ENCODE measurements around the gene ZFPL1.

Gene ZFPL1

DNA sequence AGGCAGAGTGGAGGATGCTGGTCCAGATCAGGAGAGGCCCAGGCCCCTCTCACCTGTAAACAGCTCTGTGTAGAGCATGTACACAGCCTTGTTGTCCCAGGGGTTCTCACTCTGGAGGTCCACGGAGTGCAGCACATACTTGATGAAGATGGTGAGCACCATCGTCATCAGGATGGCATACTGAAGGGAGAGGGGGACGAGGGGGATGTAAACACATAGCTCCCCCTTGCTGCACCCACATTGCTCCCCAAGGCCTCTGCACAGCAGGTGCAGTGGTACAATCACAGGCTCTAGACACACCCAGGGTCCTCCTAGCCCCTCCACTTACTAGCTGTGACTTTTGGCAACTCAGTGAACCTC is 47.4 kb downstream of the ZFPL1 start:
- no peak for DNase-seq

DNA sequence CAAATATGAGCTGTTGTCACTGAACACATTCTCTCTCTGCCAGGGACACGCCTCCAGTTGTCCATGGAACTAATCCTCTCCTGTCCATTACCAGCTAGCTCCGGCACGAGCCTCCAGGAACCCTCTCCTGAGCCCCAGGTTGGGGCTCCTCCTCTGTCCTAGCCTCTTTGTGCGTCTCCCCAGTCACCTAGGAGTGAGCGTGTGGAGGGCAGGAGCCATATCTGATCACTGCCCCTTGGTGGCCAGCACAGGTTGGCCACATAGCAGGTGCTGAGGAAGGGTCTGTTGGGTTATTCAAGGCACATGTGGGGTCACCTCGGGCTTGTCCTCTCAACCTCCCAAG is 47.8 kb downstream of the ZFPL1 start:
- DNase-seq = no peak

DNA sequence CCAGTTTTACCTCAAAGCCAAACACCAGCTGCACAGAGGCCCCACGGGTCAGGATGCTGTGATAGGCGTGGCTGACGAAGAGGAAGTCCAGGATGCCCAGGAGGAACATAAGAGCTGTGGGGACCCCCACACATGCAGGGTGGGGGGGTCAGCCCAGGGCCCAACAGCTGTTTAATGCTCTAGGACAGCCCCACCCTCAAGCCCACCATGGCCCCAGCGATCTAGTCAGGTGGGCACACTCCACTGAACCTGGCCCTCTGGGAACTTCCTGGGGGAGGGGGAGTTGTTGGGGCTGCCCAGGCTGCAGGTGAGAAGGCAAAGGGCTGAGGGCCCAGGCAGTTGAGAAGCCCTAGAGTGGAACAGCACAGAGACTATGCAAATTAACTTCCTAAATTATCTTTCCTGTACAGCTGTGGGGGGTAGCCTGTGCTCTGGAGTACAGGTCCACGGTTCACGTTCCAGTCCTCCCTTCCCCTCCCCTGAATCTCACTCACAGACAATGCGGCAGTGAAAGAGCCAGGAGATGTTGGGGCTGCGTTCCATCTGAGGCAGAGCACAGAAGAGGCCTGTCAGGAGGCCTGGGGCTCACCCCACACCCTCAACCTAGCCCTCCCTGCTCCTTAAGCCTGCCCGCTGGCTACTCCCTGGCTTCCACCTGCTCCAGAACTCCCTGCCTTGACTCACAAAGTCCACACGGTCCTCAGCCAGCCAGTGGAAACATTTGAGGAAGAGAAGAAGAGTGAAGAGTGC is 48.4 kb downstream of the ZFPL1 start:
- no peak for DNase-seq

DNA sequence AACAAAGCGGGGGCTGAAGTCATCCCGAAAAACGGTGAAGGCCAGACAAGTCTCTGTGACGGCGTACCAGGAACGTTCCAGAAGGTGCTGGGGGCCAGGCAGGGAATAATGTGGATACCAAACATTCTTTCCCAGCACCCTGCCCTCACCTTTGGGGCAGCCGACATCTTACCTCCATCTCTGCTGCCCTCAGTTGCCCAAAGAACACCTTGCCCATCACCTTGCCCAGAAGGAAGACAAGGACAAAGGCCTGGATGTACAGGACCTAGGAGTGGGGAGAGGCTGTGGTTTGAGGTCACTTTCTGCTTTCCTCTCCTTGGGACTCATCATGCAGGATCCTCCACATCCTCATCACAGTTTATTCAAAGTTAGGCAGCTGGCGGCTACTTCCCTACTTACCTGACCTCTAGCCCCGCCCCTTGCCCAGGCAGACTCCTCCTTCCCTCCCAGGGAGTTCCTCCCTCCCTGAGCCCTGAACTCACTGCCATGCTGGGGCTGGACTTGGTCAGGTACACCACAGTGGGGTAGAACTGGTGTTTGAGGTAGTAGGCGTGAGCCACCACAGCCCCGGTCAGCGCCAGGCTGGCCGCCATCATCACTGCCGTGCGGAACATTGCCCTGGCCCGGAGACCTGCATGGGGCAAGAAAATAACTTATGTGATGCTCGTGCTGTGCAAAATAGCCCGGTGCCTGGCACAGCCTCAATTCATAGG is 49.1 kb downstream of the ZFPL1 start:
- DNase-seq = peak; percentile 85

DNA sequence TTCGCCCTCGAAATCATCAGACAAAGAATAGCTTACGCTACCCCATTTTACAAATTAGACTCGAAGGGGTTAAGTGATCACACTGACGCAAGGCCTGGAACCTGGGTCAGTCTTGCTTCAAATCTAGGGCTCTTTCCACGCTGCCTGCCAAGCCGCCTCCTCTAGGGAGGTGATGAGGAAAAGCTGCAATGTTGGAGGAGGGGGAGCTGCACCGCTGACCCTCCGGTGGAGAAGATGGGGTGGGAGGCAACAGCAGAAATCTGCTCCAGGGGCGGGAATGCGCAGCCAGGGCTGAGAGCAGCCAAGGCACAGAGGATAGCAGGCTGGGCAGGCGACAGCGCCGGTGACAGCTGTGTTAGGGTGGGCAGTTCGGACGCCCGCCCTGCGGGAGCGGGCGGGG is 49.7 kb downstream of the ZFPL1 start:
- no peak for DNase-seq

DNA sequence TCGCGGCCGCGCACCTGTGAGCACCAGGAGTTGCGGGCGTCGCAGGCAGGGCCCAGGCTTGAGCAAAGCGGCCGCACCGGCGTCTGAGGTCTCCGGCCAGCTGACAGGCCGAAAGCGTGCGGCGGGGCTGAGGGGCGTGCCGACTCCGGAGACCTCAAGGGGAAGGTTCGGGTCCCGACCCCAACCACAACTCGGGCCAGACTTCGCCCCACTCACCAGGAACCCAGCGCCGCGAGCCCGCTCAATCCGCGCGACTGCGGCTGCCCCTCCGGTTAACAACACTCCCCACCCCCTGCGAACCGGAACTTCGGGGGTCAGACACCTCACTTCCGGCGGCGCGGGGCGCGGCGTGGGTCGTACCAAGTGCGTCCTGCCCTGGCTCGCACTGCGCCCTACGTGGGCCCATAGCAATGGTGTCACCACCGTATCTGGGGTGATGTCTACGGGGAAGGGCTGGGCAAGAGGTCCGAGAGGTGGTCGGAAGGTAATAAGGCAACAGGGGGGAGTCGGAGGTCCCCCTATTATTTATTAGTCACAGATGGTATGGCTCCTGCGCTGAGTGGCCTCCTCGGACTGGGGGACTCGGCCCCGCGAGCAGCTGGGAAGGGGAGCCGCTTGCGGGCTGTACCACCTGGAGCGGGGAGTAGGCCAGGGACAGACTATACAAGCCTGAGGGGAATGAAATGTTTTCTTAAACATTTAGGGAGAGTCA is 50.4 kb downstream of the ZFPL1 start, which contains the start of gene SYVN1:
Gene SYVN1, minus strand, starts transcription at position 280 of the 712 bp plus-strand sequence. CDS start 918 bp downstream, outside the sequence.
- DNase-seq = peak; percentile 98

DNA sequence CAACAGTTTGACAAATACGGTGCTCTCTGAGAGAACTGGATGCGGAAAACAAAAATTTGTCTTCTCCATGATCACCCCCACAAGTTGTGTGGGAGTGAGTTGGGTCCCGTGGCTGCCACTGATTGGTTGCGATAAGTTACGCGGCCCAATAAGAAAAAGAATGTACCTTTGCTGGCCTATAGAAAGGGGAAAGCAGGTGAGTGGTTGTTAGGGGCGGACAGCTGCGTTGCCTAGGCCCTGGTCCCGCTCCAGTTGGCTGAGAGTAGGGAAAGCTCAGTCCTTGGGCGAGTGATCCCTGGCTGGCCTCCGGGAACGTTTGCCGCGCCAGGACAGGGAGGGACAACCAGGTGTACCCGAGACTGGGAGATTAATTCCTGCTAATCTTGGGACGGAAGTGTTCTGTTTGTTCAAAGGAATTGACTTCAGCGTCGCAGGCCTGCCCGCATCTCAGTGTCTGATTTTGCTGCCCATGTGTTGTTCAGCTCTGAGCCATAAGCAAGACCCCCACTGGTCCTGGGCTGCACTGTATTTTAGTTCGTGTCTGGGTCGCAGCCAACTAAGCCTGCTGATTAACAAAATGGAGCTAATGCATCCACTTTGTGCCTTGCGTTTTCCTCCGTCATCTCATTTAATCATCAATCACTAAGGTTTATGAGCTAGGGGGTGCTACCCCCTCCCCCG is 51.1 kb downstream of the ZFPL1 start:
- DNase-seq = peak; percentile 93

DNA sequence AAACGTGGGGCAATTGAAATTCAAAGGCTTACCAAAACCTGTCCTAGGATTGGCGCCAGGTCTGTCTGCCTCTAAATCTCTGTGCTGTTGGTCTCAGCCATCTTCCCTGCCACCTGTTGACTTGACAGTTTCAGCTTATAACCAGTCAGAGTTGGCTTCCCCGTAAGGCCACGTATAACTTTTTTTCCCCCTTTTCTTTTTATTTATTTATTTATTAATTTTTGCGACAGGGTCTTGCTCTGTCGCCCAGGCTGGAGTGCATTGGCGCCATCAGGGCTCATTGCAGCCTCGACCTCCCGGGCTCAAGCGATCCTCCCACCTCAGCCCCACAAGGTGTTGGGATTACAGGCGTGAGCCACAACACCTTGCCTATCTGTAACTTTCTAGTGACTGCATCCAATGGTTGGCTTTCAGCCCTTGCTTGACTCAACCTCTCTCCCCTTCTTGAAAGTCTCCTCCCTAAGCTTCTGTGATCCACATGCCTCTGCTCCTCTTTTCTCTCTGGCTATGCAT is 51.7 kb downstream of the ZFPL1 start:
- DNase-seq = no peak

DNA sequence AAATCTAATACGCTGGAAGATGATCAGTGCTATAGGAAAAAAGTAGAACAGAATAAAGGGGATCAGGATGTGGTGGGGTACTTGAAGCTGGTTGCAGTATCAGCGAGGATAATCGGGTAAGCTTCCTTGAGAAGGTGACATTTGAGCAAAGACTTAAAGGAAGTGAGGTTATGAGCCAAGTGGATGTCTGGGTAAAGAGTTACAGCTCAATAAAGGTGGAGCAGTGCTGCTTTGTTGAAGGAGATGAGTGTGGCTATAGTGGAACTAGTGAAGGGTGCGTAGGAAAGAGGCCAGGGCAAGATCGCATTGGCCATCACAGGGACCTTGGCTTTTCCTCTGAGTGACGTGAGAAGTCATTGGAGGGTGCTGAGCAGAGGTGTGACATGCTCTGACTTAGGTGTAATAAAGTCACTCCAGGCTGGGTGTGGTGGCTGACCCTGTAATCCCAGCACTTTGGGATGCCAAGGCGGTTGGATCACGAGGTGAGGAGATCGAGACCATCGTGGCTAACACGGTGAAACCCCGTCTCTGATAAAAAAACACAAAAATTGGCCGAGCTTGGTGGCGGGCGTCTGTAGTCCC is 52.6 kb downstream of the ZFPL1 start:
- no peak for DNase-seq
